AG04450 (cell line): ENCODE results near the gene TRIP13. TPM values are rescaled to one million over a fixed set of nuclear protein-coding genes. Genes with fewer than 3 reads are reported as not detected.

Experiments used
- CTCF ChIA-PET: fragments of 300-600, 350-600 bp; formaldehyde crosslinking; extraction: SDS; loops from one replicate; lab custom pipeline; 2022; ENCODE audit warnings: antibody characterized with exemption, inconsistent platforms; lab: Charles Lee
- POLR2A ChIA-PET: fragments of 350-600 bp; formaldehyde crosslinking; extraction: SDS; loops from one replicate; lab custom pipeline; 2021; ENCODE audit warnings: antibody characterized with exemption, inconsistent platforms; lab: Yijun Ruan, JAX
- DNase-seq: peaks from one replicate; pipeline ENCODE4 v3.0.0-alpha.2; 2011; ENCODE audit warnings: low read depth, low spot score
- H3K27ac ChIP-seq: one replicate; pipeline ENCODE4 v1.5.1; 2012; ENCODE audit warnings: low read depth, low read length, control low read depth
- H3K27me3 ChIP-seq: one replicate; pipeline ENCODE4 v1.6.0; 2012; ENCODE audit warnings: low read length; ENCODE audit not compliant: control insufficient read depth, insufficient read depth
- H3K4me3 ChIP-seq: 2 replicates; pipeline ENCODE4 v1.5.1; 2011; ENCODE audit warnings: mild to moderate bottlenecking, low read depth, low read length, control low read depth
- H3K9me3 ChIP-seq: 2 replicates; pipeline ENCODE4 v1.5.1; 2012; ENCODE audit warnings: low read length; ENCODE audit not compliant: control insufficient read depth, insufficient read depth
- CTCF ChIP-seq: IDR thresholded peaks from 2 replicates; pipeline ENCODE4 v1.5.1; 2011; ENCODE audit warnings: low read depth, low read length, control low read depth, inconsistent platforms
- polyA plus RNA-seq: library from polyadenylated mRNA; depleted of rRNA; stranded (reverse); fragments of >200 nt; gene quantifications from 2 replicates; pipeline ENCODE4 v1.2.3, GENCODE V29; 2011

TRIP13 gene
- polyA plus RNA-seq, 1 experiment, result 13.8 TPM

- Histone ChIP-seq H3K27ac (no peak overlapping the region), H3K27me3 (no peaks in the 10 kb centered on the region), H3K9me3 (no peaks in the 10 kb centered on the region), H3K4me3 (no peak overlapping the region)
- ChIA-PET POLR2A (no interaction called here), CTCF (interaction anchor here (2.0 to 5.9 kb wide), 2 partner anchors 10 to 234 kb away, joined by 4 to 72 read pairs; no protein-coding TSS in a partner anchor)
- no peak for DNase-seq
- TF ChIP-seq CTCF, result no peak
Observed at GRCh38 chr5:905139-905642, 12.5 kb downstream of the TRIP13 start.

GRCh38 chr5:907366-907910 is 14.8 kb downstream of the TRIP13 start:
- POLR2A ChIA-PET, result no interaction called here
- CTCF ChIA-PET, result no interaction called here
- DNase-seq, result no peak
- H3K27ac ChIP-seq, result no peak overlapping the region
- H3K9me3 ChIP-seq, result peaks cover 2% of the 10 kb centered on the region; the same call in 1 of the 2 replicates
- no peak overlapping the region for H3K4me3 ChIP-seq
- no peaks in the 10 kb centered on the region for H3K27me3 ChIP-seq
- no peak for TF ChIP-seq CTCF

- H3K4me3 ChIP-seq, result no peak overlapping the region
- ChIA-PET CTCF (no interaction called here), POLR2A (no interaction called here)
- no peaks in the 10 kb centered on the region for H3K27me3 ChIP-seq
- H3K27ac ChIP-seq, result no peak overlapping the region
- no peak for TF ChIP-seq CTCF
- peaks cover 4% of the 10 kb centered on the region; the same call in 1 of the 2 replicates for H3K9me3 ChIP-seq
- DNase-seq, result no peak
Observed at GRCh38 chr5:908172-908571, 15.5 kb downstream of the TRIP13 start.

- DNase-seq, result no peak
- Histone ChIP-seq H3K9me3 (peaks cover 4% of the 10 kb centered on the region; the same call in 1 of the 2 replicates), H3K27me3 (no peaks in the 10 kb centered on the region), H3K27ac (no peak overlapping the region), H3K4me3 (no peak overlapping the region)
- no peak for TF ChIP-seq CTCF
- ChIA-PET POLR2A (no interaction called here), CTCF (no interaction called here)
Observed at GRCh38 chr5:909086-909485, 16.4 kb downstream of the TRIP13 start.

- H3K27me3 ChIP-seq, result no peaks in the 10 kb centered on the region
- H3K9me3 ChIP-seq, result peaks cover 4% of the 10 kb centered on the region; the same call in 1 of the 2 replicates
- DNase-seq, result no peak
- no peak for TF ChIP-seq CTCF
- POLR2A ChIA-PET, result no interaction called here
- CTCF ChIA-PET, result no interaction called here
- no peak overlapping the region for H3K27ac ChIP-seq
- no peak overlapping the region for H3K4me3 ChIP-seq
Observed at GRCh38 chr5:909994-910768, 17.5 kb downstream of the TRIP13 start.
